OCI-LY3 (cell line): ENCODE data around the gene SLC26A1.

ENCODE experiments used
- H2AFZ ChIP-seq: fragments of 200-600, 300-600 bp; shearing (Covaris generic); 2 replicates; pipeline ENCODE4 v1.6.0; 2014; ENCODE audit warnings: antibody characterized with exemption, low read depth, low read length
- H3K27ac ChIP-seq: fragments of 200-600, 300-600 bp; sonication (generic); 2 replicates; pipeline ENCODE4 v1.5.1; 2014; ENCODE audit warnings: mild to moderate bottlenecking, low read length, moderate library complexity, mixed read lengths
- H3K27me3 ChIP-seq: fragments of 200-600, 300-600 bp; sonication (generic); 2 replicates; pipeline ENCODE4 v1.6.1; 2014; ENCODE audit warnings: low read depth, low read length, mixed read lengths
- H3K36me3 ChIP-seq: fragments of 200-600, 300-600 bp; sonication (generic); replicated peaks from 2 replicates; pipeline ENCODE3; 2014; ENCODE audit warnings: low read depth, low read length, mixed read lengths
- H3K4me1 ChIP-seq: fragments of 300-600, 200-600 bp; sonication (generic); 2 replicates; pipeline ENCODE4 v1.6.1; 2014; ENCODE audit warnings: low read length, mixed read lengths
- H3K4me2 ChIP-seq: fragments of 200-600, 300-600 bp; sonication (generic); 2 replicates; pipeline ENCODE4 v1.6.1; 2014; ENCODE audit warnings: low read length, mixed read lengths
- H3K4me3 ChIP-seq: fragments of 300-600, 200-600 bp; sonication (generic); 2 replicates; pipeline ENCODE4 v1.5.1; 2014; ENCODE audit warnings: antibody characterized with exemption, mild to moderate bottlenecking, low read length, moderate library complexity
- H3K79me2 ChIP-seq: fragments of 300-600, 200-600 bp; shearing (Covaris generic); 2 replicates; pipeline ENCODE4 v1.6.1; 2014; ENCODE audit warnings: mild to moderate bottlenecking, low read length, mixed read lengths
- H3K9ac ChIP-seq: fragments of 300-600, 200-600 bp; shearing (Covaris generic); 2 replicates; pipeline ENCODE4 v1.6.0; 2014; ENCODE audit warnings: mild to moderate bottlenecking, low read length, moderate library complexity
- H3K9me3 ChIP-seq: fragments of 200-600, 300-600 bp; shearing (Covaris generic); 2 replicates; pipeline ENCODE4 v1.6.1; 2014; ENCODE audit warnings: low read length, mixed read lengths; ENCODE audit not compliant: insufficient read depth
- H4K20me1 ChIP-seq: fragments of 200-600, 300-600 bp; sonication (generic); 2 replicates; pipeline ENCODE4 v1.6.1; 2016; ENCODE audit warnings: low read length, mixed read lengths; ENCODE audit not compliant: insufficient read depth
- CTCF ChIP-seq: fragments of 200-600, 300-600 bp; sonication (generic); IDR thresholded peaks from 2 replicates; pipeline ENCODE4 v1.5.1; 2014; ENCODE audit warnings: antibody characterized with exemption, low read length, low read depth
- EZH2phosphoT487 ChIP-seq: fragments of 200-600 bp; shearing (Covaris generic); IDR thresholded peaks from 2 replicates; pipeline ENCODE4 v1.6.1; 2018; ENCODE audit warnings: antibody characterized with exemption, mixed run types, low read depth

SLC26A1 gene

GRCh38 chr4:1033840-1034551, 40.8 kb upstream of the SLC26A1 start:
- Histone ChIP-seq H3K36me3 (no peaks in the 10 kb centered on the region), H3K4me3 (no peak overlapping the region), H2AFZ (no peak overlapping the region), H3K9me3 (no peaks in the 10 kb centered on the region), H3K79me2 (no peaks in the 10 kb centered on the region), H3K4me1 (no peaks in the 10 kb centered on the region), H3K27ac (no peak overlapping the region), H3K27me3 (no peaks in the 10 kb centered on the region), H3K4me2 (no peak overlapping the region), H4K20me1 (no peaks in the 10 kb centered on the region), H3K9ac (no peak overlapping the region)
- TF ChIP-seq CTCF (no peak), EZH2phosphoT487 (no peak)

GRCh38 chr4:1032861-1033260, 39.7 kb upstream of the SLC26A1 start:
- H3K36me3 ChIP-seq: no peaks in the 10 kb centered on the region
- H3K4me2 ChIP-seq: no peak overlapping the region
- H4K20me1 ChIP-seq: no peaks in the 10 kb centered on the region
- H3K79me2 ChIP-seq: no peaks in the 10 kb centered on the region
- no peaks in the 10 kb centered on the region for H3K27me3 ChIP-seq
- no peak overlapping the region for H3K9ac ChIP-seq
- no peaks in the 10 kb centered on the region for H3K4me1 ChIP-seq
- H2AFZ ChIP-seq: no peak overlapping the region
- H3K9me3 ChIP-seq: no peaks in the 10 kb centered on the region
- no peak overlapping the region for H3K27ac ChIP-seq
- H3K4me3 ChIP-seq: no peak overlapping the region
- TF ChIP-seq EZH2phosphoT487 (no peak), CTCF (no peak)

- no peak overlapping the region for H2AFZ ChIP-seq
- no peaks in the 10 kb centered on the region for H4K20me1 ChIP-seq
- H3K79me2 ChIP-seq: no peaks in the 10 kb centered on the region
- no peaks in the 10 kb centered on the region for H3K9me3 ChIP-seq
- no peak overlapping the region for H3K4me2 ChIP-seq
- no peaks in the 10 kb centered on the region for H3K4me1 ChIP-seq
- no peak overlapping the region for H3K4me3 ChIP-seq
- no peaks in the 10 kb centered on the region for H3K27me3 ChIP-seq
- H3K27ac ChIP-seq: no peak overlapping the region
- no peaks in the 10 kb centered on the region for H3K36me3 ChIP-seq
- no peak for TF ChIP-seq EZH2phosphoT487
- TF ChIP-seq CTCF: peak; percentile 18; the same call in 1 of the 2 replicates
- H3K9ac ChIP-seq: no peak overlapping the region
Observed at GRCh38 chr4:1031956-1032795, 39.0 kb upstream of the SLC26A1 start.

GRCh38 chr4:1031346-1031745, 38.1 kb upstream of the SLC26A1 start:
- Histone ChIP-seq H3K79me2 (no peaks in the 10 kb centered on the region), H3K4me1 (peaks cover 6% of the 10 kb centered on the region), H3K27ac (no peak overlapping the region), H3K4me3 (no peak overlapping the region), H3K9me3 (no peaks in the 10 kb centered on the region), H2AFZ (no peak overlapping the region), H3K27me3 (no peaks in the 10 kb centered on the region), H3K36me3 (no peaks in the 10 kb centered on the region), H4K20me1 (no peaks in the 10 kb centered on the region), H3K9ac (no peak overlapping the region), H3K4me2 (no peak overlapping the region)
- no peak for TF ChIP-seq CTCF
- TF ChIP-seq EZH2phosphoT487: no peak
